HG02571 (cell line): ENCODE data around the gene ZSWIM7.
"Not testable (repeated sequence)": the region's sequence is repeated elsewhere in the genome, so short reads cannot be mapped to it uniquely, and the experiment has no call there.

Source experiments
- ATAC-seq: cut with Tn5 transposase; IDR thresholded peaks from one replicate; pipeline ENCODE4 v1.9.1; 2021; ENCODE audit warnings: mild to moderate bottlenecking, moderate library complexity; ENCODE audit not compliant: unreplicated experiment

ZSWIM7 gene

GRCh38 chr17:15958484-15958854, 41.0 kb downstream of the ZSWIM7 start:
- ATAC-seq = no peak

- ATAC-seq = no peak
Measured at GRCh38 chr17:15957608-15958307, 41.7 kb downstream of the ZSWIM7 start.

- ATAC-seq = no peak
Measured at GRCh38 chr17:15957206-15957605, 42.3 kb downstream of the ZSWIM7 start.

GRCh38 chr17:15955793-15956541, 43.5 kb downstream of the ZSWIM7 start:
- no peak for ATAC-seq

GRCh38 chr17:15954222-15954621, 45.3 kb downstream of the ZSWIM7 start:
- no peak for ATAC-seq

- no peak for ATAC-seq
Measured at GRCh38 chr17:15952916-15953790, 46.4 kb downstream of the ZSWIM7 start.

GRCh38 chr17:15952048-15952532, 47.4 kb downstream of the ZSWIM7 start:
- no peak for ATAC-seq

GRCh38 chr17:15951368-15952047, 48.0 kb downstream of the ZSWIM7 start:
- no peak for ATAC-seq

GRCh38 chr17:15947976-15948752, 51.3 kb downstream of the ZSWIM7 start:
- no peak for ATAC-seq

GRCh38 chr17:15947271-15947670, 52.2 kb downstream of the ZSWIM7 start:
- ATAC-seq = no peak

- no peak for ATAC-seq
Measured at GRCh38 chr17:15946611-15947120, 52.8 kb downstream of the ZSWIM7 start.

- ATAC-seq = no peak
Measured at GRCh38 chr17:15945527-15946191, 53.8 kb downstream of the ZSWIM7 start.

GRCh38 chr17:15944759-15945526, 54.6 kb downstream of the ZSWIM7 start, which contains the start of gene ADORA2B:
ADORA2B (plus strand) TSS chr17:15945130; CDS start chr17:15945249, 119 bp downstream.
- ATAC-seq = no peak

- ATAC-seq = no peak
Measured at GRCh38 chr17:15943971-15944758, 55.3 kb downstream of the ZSWIM7 start.

- ATAC-seq = no peak
Measured at GRCh38 chr17:15942207-15942833, 57.2 kb downstream of the ZSWIM7 start.

- no peak for ATAC-seq
Measured at GRCh38 chr17:15941781-15942180, 57.7 kb downstream of the ZSWIM7 start.

GRCh38 chr17:15936481-15936880, 63.0 kb downstream of the ZSWIM7 start:
- not testable (repeated sequence) for ATAC-seq
